Astrocyte of the cerebellum (primary cell): ENCODE results near the gene LZTS3.

Experiments used
- DNase-seq: peaks from one replicate; pipeline ENCODE4 v3.0.0-alpha.2; 2011; ENCODE audit warnings: low read depth
- H3K4me3 ChIP-seq: 2 replicates; pipeline ENCODE4 v1.5.1; 2011; ENCODE audit warnings: mild to moderate bottlenecking, low read depth, low read length, moderate library complexity
- in situ Hi-C: cut with HindIII; loops from 2 replicates; pipeline ENCODE4 v1.10.0; 2017; ENCODE audit warnings: low sequenced_read_pairs
- TF ChIP-seq, protein P1 (sequence below): IDR thresholded peaks from 2 replicates; pipeline ENCODE4 v1.5.1; 2012; ENCODE audit warnings: low read length, low read depth, moderate library complexity, mild to moderate bottlenecking; ENCODE audit errors: missing control alignments

LZTS3 gene

DNA sequence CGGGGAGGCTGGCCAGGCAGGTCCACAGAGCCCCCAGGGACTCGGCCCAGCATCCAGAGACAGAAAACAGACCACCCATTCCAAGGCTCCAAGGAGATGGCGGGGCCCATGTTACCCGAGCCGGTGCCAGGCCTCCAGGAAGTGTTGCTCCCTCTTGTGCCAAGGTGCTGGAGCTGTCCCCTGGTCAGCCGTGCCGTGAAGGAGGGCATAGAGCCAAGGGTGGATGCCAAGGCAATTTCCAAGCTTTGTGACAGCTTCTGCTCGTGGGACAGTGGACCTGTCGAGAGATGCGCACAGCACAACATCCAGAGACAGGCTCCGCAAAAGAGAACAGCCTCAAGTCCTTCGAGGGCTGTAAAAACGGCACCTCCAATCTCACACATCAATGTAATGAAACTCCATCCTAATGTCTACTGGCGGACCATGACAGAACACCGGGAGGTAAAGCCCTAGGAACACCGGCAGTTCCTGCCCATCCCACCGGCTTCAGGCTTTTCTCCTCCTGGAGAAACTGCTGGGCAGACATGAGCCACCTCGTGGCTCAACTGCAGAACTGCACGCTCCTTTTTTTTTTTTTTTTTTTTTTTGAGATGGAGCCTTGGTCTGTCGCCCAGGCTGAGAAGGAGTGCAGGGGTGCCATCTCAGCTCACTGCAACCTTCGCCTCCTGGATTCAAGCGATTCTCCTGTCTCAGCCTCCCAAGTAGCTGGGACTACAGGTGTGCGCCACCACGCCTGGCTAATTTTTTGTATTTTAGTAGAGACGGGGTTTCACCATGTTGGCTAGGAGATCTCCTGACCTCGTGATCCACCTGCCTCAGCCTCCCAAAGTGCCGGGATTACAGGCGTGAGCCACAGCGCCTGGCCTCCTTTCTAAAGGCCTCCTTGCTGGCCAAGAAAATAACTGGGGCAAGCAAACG is 57.9 kb downstream of the LZTS3 start:
- in situ Hi-C loops = no loop called here
- H3K4me3 ChIP-seq = no peak overlapping the region
- TF ChIP-seq, protein P1, sequence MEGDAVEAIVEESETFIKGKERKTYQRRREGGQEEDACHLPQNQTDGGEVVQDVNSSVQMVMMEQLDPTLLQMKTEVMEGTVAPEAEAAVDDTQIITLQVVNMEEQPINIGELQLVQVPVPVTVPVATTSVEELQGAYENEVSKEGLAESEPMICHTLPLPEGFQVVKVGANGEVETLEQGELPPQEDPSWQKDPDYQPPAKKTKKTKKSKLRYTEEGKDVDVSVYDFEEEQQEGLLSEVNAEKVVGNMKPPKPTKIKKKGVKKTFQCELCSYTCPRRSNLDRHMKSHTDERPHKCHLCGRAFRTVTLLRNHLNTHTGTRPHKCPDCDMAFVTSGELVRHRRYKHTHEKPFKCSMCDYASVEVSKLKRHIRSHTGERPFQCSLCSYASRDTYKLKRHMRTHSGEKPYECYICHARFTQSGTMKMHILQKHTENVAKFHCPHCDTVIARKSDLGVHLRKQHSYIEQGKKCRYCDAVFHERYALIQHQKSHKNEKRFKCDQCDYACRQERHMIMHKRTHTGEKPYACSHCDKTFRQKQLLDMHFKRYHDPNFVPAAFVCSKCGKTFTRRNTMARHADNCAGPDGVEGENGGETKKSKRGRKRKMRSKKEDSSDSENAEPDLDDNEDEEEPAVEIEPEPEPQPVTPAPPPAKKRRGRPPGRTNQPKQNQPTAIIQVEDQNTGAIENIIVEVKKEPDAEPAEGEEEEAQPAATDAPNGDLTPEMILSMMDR = peak; percentile 77
- peak; percentile 41 for DNase-seq
